ENCODE data around the gene PICK1.
"Not testable (repeated sequence)": the region's sequence is repeated elsewhere in the genome, so short reads cannot be mapped to it uniquely, and the experiment has no call there.

PICK1 gene

GRCh38 chr22:38097058-38097457 is 39.9 kb downstream of the PICK1 start:
- no peak for DNase-seq

DNA sequence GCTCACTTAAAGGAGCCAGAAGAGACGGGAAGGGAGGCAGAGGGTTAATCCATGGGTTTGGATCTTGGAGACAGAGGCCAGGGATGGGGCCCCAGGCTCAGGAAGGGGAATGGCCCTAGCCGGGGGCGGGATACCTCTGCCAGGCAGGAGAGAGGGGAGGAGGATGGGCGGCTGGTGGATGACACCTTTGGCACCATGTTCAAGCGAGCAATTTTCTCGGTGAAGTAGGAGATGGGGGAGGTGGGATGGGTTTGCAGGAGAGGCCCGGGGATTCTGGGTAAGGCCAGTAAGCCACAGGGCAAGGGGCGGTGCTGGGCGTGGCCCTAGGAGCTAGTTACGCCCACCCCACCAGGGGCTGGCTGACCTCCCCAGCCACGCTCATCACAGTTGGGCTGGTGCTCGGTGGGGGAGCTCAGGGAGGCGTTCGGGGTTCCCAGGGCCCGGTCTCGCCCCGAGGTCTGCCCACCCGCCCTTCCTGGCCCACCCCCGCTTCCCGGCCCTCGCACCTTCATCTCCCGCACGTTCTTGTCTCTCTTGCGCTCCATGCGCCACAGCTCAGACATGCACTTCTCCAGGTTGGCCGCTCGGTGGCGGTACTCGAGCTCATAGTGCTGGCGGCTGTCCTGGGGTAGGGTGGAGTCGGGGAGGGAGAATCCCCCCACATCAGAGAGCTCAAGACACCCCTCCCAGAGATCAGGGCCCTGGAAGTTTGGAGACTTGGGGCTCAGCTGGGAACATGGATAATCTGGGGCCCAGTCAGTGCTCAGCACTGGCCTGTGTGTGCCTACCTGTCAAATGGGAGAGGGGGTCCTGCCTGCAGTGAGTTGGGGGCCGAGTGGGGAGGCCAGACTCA is 40.6 kb downstream of the PICK1 start:
- DNase-seq = no peak

GRCh38 chr22:38098410-38099249 is 41.4 kb downstream of the PICK1 start:
- DNase-seq = no peak

- no peak for DNase-seq
Measured at GRCh38 chr22:38103641-38104040, 46.4 kb downstream of the PICK1 start.

DNA sequence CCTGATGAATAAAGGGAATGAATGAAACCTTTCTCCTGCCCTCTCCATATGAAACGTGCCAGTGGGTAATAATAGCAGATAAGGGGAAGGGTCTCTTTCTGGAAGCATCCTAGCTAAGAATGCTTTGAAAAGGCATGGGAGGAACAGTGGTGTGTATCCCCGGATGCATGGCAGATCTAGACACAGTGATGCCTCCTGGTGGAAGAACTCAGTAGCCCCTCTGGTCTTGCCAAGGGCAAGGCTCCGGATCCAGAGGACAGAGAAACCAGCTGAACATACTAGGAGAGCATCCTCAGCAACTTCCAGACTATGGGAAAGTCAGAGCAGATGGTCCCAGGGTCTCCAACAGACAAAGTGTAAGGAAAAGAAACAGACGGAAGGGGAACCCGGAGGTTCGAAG is 46.9 kb downstream of the PICK1 start:
- no peak for DNase-seq

DNA sequence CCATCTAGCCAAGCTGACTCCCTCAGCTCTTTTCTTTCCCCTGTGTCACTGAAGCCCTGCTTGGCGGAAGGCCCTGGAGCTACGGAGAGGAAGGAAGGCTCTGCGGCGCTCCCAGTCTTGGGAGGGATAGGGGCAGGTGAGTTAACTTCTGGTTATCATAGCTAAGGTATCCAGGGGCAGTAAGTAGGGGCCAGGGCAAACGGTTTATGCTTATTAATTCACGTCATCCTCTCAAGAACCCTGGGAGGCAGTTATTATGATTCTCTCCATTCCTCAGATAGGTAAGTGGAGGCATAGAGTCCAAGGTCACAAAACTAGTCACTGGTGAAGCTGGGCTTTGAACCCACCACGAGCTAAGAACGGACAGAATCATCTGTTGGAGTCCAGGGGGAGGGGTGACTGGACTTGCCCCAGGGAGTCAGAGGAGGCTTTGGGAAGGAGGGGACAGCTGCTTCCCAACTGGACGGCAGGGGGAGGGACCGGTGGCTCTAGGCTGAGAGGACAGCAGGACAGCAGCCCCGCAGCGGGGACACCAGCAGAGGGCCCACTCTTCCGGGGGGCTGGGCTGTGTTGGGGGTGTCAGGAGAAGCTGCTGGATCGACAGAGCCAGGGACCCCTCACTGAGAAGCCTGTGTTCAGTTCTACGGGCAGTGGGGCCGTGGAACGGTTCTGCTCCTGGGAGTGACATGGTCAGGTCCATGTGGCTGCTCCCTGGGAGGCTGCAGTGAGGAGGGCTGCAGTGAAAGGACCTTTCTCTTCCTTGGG is 49.8 kb downstream of the PICK1 start:
- no peak for DNase-seq

GRCh38 chr22:38107692-38108515 is 50.7 kb downstream of the PICK1 start:
- DNase-seq = no peak

GRCh38 chr22:38108561-38109319 is 51.5 kb downstream of the PICK1 start:
- DNase-seq = no peak

GRCh38 chr22:38109371-38110001 is 52.3 kb downstream of the PICK1 start:
- DNase-seq = no peak

GRCh38 chr22:38110008-38110862 is 53.0 kb downstream of the PICK1 start, which contains the start of gene BAIAP2L2:
Gene BAIAP2L2 (minus strand): TSS chr22:38110684. CDS start chr22:38110525, 159 bp downstream.
- DNase-seq = no peak

DNA sequence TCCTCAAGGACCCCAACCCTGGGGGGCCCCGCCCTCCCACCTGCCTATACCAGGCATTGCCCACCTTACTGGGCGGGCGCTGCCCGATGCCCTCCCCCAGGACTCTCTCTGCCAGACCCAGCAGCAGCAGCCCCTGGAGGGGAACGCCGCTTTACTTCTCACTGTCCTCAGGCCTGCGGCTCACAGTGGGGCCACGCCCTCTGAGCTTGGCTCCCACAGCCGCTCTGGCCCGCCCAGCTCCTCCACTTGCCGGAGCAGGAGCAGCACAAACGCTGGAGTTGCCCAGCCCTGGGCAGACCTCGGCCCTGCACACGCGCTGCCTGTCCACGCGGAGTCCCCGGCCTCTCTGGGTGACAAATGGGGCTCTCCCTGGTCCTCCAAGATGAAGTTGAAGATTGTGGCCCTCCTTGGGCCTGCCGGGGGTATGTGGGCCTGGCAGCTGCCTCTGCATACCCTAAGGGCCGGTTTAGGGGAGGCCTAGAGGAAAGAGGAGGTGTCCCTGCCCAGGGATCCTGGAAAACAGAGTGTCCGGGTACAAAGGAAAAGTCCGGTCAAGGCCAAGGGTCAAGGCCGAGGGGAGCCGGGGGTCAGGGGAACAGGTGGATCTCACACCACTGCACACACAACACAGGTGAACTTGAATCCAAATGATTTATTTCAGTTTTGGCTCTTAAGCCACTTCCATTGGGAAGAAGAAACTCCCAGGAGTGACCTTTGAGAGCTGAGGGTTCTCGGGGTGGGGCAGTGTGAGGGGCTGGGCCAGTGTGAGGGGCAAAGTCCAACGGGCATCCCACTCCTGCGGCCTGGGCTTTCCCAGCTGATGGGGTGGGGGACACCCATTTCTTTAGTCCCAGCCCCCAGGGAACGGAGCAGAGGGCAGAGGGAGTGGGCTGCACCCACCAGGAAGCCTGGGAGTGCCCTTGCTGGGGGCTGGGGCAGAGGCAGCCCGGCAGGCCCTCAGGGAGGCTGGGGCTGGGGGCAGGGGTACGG is 54.0 kb downstream of the PICK1 start:
- no peak for DNase-seq

DNA sequence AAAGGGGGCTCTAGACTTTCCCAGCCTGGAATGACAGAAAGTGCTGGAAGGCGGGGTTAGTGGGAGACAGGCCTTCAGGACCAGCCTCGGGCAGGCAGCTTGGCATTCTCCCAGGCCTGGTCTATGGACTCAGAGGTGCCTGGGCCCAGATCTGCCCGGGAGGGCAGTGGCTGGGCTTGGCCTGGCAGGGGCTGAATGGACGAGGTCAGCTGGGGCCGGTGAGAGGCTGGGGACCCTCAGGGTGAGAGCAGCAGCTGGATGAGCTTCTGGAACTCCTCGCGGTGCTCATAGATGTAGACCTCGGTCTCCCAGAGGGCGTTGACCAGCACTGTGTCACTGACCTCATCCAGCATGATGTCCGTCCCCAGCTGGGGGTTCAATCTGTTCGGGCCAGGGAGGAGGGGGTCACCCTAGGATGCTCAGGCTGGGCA is 54.7 kb downstream of the PICK1 start:
- DNase-seq = no peak

DNA sequence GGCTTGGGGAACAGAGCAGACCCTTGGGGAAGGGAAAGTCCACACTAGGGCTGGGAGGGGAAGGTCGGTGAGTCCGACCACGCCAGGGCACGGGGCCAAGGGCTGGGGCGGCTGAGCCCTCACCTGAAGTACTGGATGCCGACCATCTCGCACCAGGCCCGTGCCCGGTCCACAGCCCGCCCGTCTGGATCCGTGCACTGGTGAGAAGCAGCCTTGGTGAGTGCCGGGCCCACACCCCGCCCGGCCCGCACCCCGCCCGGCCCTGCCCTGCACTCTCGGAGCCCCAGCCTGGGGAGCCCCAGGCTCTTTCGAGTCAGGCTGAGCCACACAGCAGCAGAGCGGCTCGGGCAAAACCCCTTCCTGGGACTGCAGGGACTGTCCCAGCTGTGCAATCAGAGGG is 55.2 kb downstream of the PICK1 start:
- DNase-seq = no peak

DNA sequence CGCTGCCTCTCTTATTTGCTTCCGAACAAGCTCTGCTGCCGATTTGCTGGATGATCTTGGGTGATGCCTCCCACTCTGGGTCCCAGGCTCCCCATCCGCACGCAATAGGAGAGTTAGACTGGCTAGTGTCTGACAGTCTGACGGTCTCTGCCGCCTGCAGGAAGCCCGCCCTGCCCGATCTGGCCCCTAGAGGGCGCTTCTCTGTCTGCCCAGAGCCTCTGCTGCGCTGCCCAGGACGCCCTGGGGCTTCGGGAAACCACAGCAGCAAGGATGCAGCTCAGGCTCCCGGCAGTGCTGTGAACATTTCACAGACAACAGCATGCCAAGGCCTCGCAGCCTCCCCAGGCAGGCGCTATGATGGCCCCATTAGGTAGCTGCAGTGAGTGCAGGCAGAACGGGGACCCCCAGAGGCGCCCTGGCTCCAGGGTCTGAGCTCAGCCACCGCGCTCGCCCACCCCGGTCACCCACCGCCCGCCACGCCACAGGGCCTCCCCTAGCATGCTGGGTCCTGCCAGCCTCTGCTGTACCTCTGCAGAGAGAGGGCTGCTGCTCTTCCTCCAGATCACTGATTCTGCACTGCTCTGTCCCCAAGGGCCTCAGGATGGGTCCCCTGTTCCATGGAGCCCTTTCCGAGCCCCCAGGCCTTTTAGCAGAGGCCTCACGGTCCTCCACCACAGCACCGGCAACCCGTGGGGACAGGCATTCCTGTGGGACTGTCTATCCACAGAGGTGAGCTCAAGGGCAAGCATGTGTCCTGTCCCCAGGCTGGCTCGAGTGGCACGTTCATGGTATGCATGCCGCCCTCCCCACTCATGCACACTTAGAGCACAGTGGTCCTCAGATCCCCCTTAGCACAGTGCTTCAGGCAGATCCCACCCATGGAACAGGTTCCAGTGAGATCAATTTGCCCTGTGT is 57.5 kb downstream of the PICK1 start:
- peak; percentile 66 for DNase-seq

DNA sequence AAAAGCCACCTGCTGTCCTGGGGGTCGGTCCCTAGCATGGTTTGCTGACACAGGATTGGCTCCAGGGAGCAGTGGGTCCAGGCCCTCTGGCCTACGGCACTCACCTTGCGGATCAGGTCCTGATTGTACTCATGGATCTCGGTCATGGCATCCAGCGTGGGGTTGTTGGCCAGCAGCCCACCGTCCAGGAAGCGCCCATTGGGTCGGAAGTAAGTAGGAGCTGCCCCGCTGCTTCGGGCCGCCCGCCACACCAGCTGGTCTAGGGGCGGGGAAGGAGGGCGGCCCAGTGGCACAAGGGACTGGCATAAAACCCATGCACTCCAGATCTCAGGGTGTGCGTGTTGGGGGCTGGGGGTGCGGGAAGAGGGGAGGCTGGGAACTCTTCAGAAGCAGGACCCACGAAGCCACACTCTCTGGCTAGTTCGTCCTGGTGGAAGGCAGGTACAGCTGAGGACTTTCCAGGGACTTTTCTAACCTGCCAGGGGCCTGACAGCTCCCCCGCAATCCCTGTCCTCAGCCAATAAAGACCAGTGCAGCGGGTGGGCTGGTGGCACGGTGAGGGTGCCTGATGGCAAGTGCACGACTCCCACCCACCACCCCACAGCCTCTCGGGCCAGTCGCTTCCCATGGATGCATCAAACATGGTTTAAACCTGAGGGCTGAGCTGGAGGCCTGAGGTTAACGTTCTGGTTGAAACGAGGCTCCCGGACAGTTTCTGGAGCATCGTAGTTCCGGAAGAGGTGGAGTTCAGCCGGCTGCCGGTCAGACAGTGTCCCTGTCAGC is 58.4 kb downstream of the PICK1 start:
- DNase-seq = no peak

DNA sequence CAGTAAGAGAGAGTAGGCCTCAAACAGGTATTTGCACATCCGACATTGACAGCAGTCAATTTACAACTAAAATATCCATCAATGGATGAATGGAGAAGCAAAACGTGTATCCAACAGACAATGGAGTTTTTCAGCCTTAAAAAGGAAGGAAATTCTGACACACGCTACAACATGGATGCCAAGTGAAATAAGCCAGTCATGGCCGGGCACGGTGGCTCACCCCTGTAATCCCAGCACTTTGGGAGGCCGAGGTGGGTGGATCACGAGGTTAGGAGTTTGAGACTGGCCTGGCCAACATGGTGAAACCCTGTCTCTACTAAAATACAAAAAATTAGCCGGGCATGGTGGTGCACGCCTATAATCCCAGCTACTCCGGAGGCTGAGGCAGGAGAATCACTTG is 60.4 kb downstream of the PICK1 start:
- not testable (repeated sequence) for DNase-seq

DNA sequence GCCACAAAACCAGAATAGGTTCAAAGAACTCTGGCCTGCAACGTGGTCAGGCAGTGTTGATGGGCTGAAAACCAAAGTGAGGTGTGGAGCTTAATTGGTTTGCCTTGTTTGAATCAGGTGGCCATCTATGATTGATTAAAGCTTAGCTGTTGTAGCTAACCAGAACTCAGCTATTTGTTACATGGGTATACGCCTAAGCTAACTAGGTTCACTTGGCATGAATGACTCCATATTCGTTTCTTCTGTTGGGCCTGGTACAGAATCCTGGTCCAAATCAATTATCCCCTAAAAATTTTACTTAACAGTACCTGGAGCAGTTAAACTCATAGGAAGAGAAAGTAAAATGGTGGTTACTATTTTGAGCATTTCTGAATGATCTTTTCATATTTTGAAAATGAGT is 61.0 kb downstream of the PICK1 start:
- no peak for DNase-seq
